ENCODE results near the gene HPD. TPM values are rescaled to one million over a fixed set of nuclear protein-coding genes. Genes with fewer than 3 reads are reported as not detected.

HPD gene
- total and polyA plus RNA-seq, 7 donors = 0.27 to 2.8 (median 0.61) TPM; not detected in 1

DNA sequence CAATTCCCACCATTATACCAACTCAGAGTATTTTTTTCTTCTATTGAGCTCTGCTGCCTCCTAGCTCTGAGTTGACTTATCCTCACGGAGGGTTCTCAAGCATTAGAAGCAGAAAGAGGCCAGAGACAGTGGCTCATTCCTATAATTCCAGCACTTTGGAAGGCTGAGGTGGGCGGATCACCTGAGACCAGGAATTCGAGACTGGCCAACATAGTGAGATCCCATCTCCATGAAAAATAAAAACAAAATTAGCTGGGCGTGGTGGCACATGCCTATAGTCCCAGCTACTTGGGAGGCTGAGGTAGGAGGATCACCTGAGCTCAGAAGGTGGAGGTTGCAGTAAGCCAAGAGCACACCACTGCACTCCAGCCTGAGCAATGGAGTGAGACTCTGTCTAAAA lies 21.0 kb downstream of the HPD start:
- WGBS, 2 donors = 73 to 84% methylated on average over 4 of the region's 4 CpGs
- H3K4me1 ChIP-seq = peaks cover 0 to 13% (median 11%) of the 10 kb centered on the region in 4 donors
- intact Hi-C loops (cut with DNase I) = loop anchor here (2.0 kb wide), 3 partner anchors 25 to 51 kb away; partner anchors contain the start of gene PSMD9
- no peak for TF ChIP-seq EP300 (IDR thresholded peaks at IDR 0.05)
- TF ChIP-seq, protein P1, sequence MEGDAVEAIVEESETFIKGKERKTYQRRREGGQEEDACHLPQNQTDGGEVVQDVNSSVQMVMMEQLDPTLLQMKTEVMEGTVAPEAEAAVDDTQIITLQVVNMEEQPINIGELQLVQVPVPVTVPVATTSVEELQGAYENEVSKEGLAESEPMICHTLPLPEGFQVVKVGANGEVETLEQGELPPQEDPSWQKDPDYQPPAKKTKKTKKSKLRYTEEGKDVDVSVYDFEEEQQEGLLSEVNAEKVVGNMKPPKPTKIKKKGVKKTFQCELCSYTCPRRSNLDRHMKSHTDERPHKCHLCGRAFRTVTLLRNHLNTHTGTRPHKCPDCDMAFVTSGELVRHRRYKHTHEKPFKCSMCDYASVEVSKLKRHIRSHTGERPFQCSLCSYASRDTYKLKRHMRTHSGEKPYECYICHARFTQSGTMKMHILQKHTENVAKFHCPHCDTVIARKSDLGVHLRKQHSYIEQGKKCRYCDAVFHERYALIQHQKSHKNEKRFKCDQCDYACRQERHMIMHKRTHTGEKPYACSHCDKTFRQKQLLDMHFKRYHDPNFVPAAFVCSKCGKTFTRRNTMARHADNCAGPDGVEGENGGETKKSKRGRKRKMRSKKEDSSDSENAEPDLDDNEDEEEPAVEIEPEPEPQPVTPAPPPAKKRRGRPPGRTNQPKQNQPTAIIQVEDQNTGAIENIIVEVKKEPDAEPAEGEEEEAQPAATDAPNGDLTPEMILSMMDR (IDR thresholded peaks at IDR 0.05) = no peak
- TF ChIP-seq POLR2A (IDR thresholded peaks at IDR 0.05) = no peak
- no peak for TF ChIP-seq POLR2AphosphoS5 (IDR thresholded peaks at IDR 0.05)
- H3K4me3 ChIP-seq = no peak overlapping the region
- H3K27ac ChIP-seq = no peak overlapping the region
- peaks cover 0 to 1% (median 0%) of the 10 kb centered on the region in 4 donors for H3K36me3 ChIP-seq
- H3K9me3 ChIP-seq = no peaks in the 10 kb centered on the region
- DNase-seq = no peak
- no peaks in the 10 kb centered on the region for H3K27me3 ChIP-seq

DNA sequence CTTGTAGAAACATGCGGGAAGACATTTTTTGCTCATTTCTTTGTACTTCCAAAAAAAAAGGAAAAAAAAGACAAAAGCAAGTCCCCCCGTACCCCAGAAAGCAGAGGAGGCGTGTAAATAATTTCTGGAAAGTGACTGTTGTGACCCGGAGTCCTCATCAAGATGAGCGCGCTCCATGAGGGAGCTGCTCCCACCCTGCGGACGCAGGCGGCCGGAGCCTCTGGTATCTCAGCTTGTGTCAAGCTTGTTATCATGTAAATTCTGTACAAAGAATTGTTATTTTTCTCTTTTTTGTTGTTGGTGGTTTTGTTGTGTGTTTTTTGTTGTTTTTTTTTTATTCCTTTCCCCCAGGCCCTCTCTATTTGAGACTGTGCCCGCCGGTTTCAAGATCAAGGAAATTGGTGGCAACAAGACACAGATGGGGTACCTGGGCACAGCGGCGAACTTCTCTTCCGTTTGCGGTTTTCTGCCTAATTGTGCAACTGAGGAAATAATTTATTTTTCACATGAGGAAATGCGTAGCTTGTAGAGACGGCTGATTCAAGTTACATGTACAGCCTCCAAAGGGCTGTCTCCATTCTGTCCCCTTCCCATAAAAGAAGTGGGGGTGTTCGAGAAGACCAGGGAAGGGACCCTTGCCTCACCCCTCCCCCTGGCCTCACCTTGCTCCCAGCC lies 27.0 kb downstream of the HPD start:
- DNase-seq = no peak
- no peak overlapping the region for H3K4me3 ChIP-seq
- H3K36me3 ChIP-seq = peaks cover 35 to 61% (median 45%) of the 10 kb centered on the region in 4 donors
- no peaks in the 10 kb centered on the region for H3K9me3 ChIP-seq
- H3K27ac ChIP-seq = no peak overlapping the region
- WGBS, 2 donors = 94 to 96% methylated on average over 19 of the region's 19 CpGs
- H3K4me1 ChIP-seq = peaks cover 0 to 9% (median 0%) of the 10 kb centered on the region in 4 donors
- TF ChIP-seq, protein P1 (IDR thresholded peaks at IDR 0.05) = no peak
- TF ChIP-seq EP300 (IDR thresholded peaks at IDR 0.05) (no peak), POLR2AphosphoS5 (IDR thresholded peaks at IDR 0.05) (no peak), POLR2A (IDR thresholded peaks at IDR 0.05) (no peak)
- H3K27me3 ChIP-seq = no peaks in the 10 kb centered on the region
- intact Hi-C loops (cut with DNase I) = no loop called here

DNA sequence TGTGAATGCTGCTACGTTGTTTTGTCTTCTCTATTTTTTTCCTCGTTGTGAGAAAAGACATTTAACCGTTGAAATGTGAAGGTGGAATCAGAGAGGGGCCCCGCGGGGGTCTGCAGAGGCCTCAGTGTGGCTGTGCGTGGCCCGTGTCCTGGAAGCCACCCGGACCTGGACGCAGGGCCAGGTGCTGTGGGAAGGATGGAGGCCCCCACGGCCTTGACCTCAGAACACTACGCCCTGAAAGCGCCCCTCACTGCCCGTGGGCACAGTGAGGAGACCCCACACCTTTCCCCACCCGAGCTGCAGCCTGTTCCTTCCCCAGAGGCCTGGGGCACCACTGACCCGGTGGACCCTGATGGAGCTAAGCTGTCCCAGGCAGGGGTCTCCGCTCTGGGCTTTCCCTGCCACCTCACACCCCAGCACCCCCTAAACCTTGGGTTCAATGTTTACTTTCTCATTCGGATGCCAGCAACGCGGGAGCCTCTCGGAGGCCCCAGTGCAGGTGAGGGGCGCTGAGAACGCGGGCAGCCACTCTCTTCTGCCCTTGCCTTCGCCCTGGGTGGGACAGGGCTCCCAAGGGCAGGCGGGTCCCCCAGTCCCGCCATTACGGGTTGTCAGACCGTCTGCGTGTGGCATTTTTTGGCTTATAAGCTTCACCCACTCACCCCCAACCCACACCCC lies 27.9 kb downstream of the HPD start:
- DNase-seq = no peak
- Histone ChIP-seq H3K4me1 (peaks cover 0 to 9% (median 0%) of the 10 kb centered on the region in 4 donors), H3K4me3 (no peak overlapping the region), H3K9me3 (no peaks in the 10 kb centered on the region), H3K27me3 (no peaks in the 10 kb centered on the region), H3K36me3 (peaks cover 35 to 71% (median 48%) of the 10 kb centered on the region in 4 donors), H3K27ac (no peak overlapping the region)
- 90 to 92% methylated on average over 29 of the region's 29 CpGs for WGBS, 2 donors
- intact Hi-C loops (cut with DNase I) = no loop called here
- TF ChIP-seq POLR2AphosphoS5 (IDR thresholded peaks at IDR 0.05) = no peak
- no peak for TF ChIP-seq POLR2A (IDR thresholded peaks at IDR 0.05)
- TF ChIP-seq EP300 (IDR thresholded peaks at IDR 0.05) = no peak
- TF ChIP-seq, protein P1 (IDR thresholded peaks at IDR 0.05) = no peak

DNA sequence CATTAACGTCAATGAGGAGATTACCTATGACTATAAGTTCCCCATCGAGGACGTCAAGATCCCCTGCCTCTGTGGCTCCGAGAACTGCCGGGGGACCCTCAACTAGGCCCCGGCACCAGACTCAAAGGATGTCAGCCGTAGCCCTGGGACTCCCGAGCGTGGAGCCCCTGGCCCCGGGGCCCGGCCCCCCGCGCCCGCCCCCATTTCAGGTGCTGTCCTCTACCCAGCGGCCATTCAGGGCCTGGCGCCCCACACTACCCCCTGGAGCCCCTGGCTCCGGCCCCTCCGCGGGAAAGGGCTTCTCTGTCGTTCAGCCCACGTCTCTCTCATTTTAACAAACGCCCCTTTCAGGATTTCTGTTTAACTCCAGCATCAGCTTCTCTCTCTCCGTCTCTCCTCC lies 28.5 kb downstream of the HPD start:
- no peak overlapping the region for H3K4me3 ChIP-seq
- H3K27me3 ChIP-seq = no peaks in the 10 kb centered on the region
- no peaks in the 10 kb centered on the region for H3K9me3 ChIP-seq
- peaks cover 35 to 77% (median 48%) of the 10 kb centered on the region in 4 donors for H3K36me3 ChIP-seq
- intact Hi-C loops (cut with DNase I) = no loop called here
- H3K4me1 ChIP-seq = peaks cover 0 to 9% (median 0%) of the 10 kb centered on the region in 4 donors
- H3K27ac ChIP-seq = no peak overlapping the region
- 94 to 95% methylated on average over 23 of the region's 23 CpGs for WGBS, 2 donors
- DNase-seq = no peak
- TF ChIP-seq POLR2AphosphoS5 (IDR thresholded peaks at IDR 0.05) (no peak), EP300 (IDR thresholded peaks at IDR 0.05) (no peak), POLR2A (IDR thresholded peaks at IDR 0.05) (no peak)
- TF ChIP-seq, protein P1 (IDR thresholded peaks at IDR 0.05) = no peak
